H1 (cell line): ENCODE results near the gene RBM6.

Experiments used
- ATF2 ChIP-seq: IDR thresholded peaks from 2 replicates; pipeline ENCODE4 v1.6.1; 2012; ENCODE audit warnings: low read length, inconsistent platforms
- CHD7 ChIP-seq: fragments of 300-600 bp; sonication (generic); IDR thresholded peaks from 2 replicates; pipeline ENCODE4 v1.7.1; 2012; ENCODE audit warnings: low read length, moderate library complexity, mild to moderate bottlenecking, inconsistent platforms; ENCODE audit not compliant: insufficient replicate concordance
- CTCF ChIP-seq, 3 experiments: IDR thresholded peaks; 1 replicate in 2 of 3; 2 replicates in 1 of 3; pipeline versions ENCODE4 v1.5.1 to v1.6.1; 2011; ENCODE audit warnings: low read length in 3 of 3, mild to moderate bottlenecking in 3 of 3, inconsistent platforms in 2 of 3, low read depth in 1 of 3, moderate library complexity in 1 of 3; ENCODE audit not compliant: insufficient read depth in 1 of 3; ENCODE audit errors: control extremely low read depth in 1 of 3
- POLR2A ChIP-seq, 2 experiments: IDR thresholded peaks; 1 replicate in 1 of 2; 2 replicates in 1 of 2; pipeline ENCODE4 v1.6.1; 2011; ENCODE audit warnings: low read depth in 2 of 2, low read length in 2 of 2, mild to moderate bottlenecking in 2 of 2; ENCODE audit errors: control extremely low read depth in 1 of 2
- YY1 ChIP-seq: IDR thresholded peaks from 2 replicates; pipeline ENCODE4 v1.6.1; 2011; ENCODE audit warnings: low read depth, mild to moderate bottlenecking, low read length

GRCh38 chr3:50112462-50112861 is 172.5 kb downstream of the RBM6 start:
- no peak for TF ChIP-seq YY1
- no peak for TF ChIP-seq POLR2A (IDR thresholded peaks at IDR 0.05; ENCODE audit: control extremely low read depth in 1 of 2, low read depth in 2 of 2, low read length in 2 of 2)
- TF ChIP-seq CTCF (IDR thresholded peaks at IDR 0.05; ENCODE audit: control extremely low read depth in 1 of 3, insufficient read depth in 1 of 3, low read depth in 1 of 3, low read length in 3 of 3), result no peak
- no peak for TF ChIP-seq ATF2
- TF ChIP-seq CHD7, result no peak
